Ramos (cell line): ENCODE results near the gene ARID4A.
"Not testable (repeated sequence)": the region's sequence is repeated elsewhere in the genome, so short reads cannot be mapped to it uniquely, and the experiment has no call there.

Experiments
- in situ Hi-C: fragments of 300-500 bp; cut with MboI; formaldehyde crosslinking; loops from one replicate; pipeline ENCODE4 v1.14.3; 2022; ENCODE audit warnings: low sequenced_read_pairs; ENCODE audit not compliant: unreplicated experiment

Gene ARID4A

GRCh38 chr14:58356268-58356667 is 57.9 kb downstream of the ARID4A start:
- in situ Hi-C loops = no loop called here

GRCh38 chr14:58362272-58362671 is 63.9 kb downstream of the ARID4A start:
- in situ Hi-C loops = not testable (repeated sequence)

- in situ Hi-C loops = no loop called here
Measured at GRCh38 chr14:58362798-58363412, 64.5 kb downstream of the ARID4A start.

GRCh38 chr14:58364316-58364715 is 66.0 kb downstream of the ARID4A start:
- in situ Hi-C loops = no loop called here

GRCh38 chr14:58367296-58367695 is 68.9 kb downstream of the ARID4A start:
- in situ Hi-C loops = no loop called here

- in situ Hi-C loops = no loop called here
Measured at GRCh38 chr14:58368956-58369355, 70.6 kb downstream of the ARID4A start.

GRCh38 chr14:58376791-58377190 is 78.4 kb downstream of the ARID4A start:
- in situ Hi-C loops = no loop called here

- in situ Hi-C loops = no loop called here
Measured at GRCh38 chr14:58390830-58391229, 92.5 kb downstream of the ARID4A start.

- in situ Hi-C loops = no loop called here
Measured at GRCh38 chr14:58395562-58395811, 97.1 kb downstream of the ARID4A start.

- in situ Hi-C loops = no loop called here
Measured at GRCh38 chr14:58395812-58396788, 97.7 kb downstream of the ARID4A start, which contains the start of gene TOMM20L. TOMM20L (plus strand) TSS chr14:58395930; CDS start chr14:58395958, 28 bp downstream.

- in situ Hi-C loops = no loop called here
Measured at GRCh38 chr14:58397156-58397555, 98.8 kb downstream of the ARID4A start.

GRCh38 chr14:58398495-58398894 is 100.1 kb downstream of the ARID4A start:
- in situ Hi-C loops = no loop called here

GRCh38 chr14:58398895-58399294 is 100.5 kb downstream of the ARID4A start:
- in situ Hi-C loops = no loop called here

GRCh38 chr14:58401587-58401986 is 103.2 kb downstream of the ARID4A start:
- in situ Hi-C loops = no loop called here

- in situ Hi-C loops = no loop called here
Measured at GRCh38 chr14:58408681-58409215, 110.4 kb downstream of the ARID4A start.

GRCh38 chr14:58414845-58415244 is 116.5 kb downstream of the ARID4A start:
- in situ Hi-C loops = no loop called here

GRCh38 chr14:58415636-58416547 is 117.5 kb downstream of the ARID4A start:
- in situ Hi-C loops = no loop called here

- in situ Hi-C loops = not testable (repeated sequence)
Measured at GRCh38 chr14:58416934-58417333, 118.6 kb downstream of the ARID4A start.
